Kidney glomerular epithelial cell (primary cell): ENCODE measurements around the gene PACS2.

Experiments used
- DNase-seq: peaks from one replicate; lab custom pipeline; 2025; lab: John Stamatoyannopoulos, UW

Gene PACS2

GRCh38 chr14:105369653-105370040, 55.1 kb downstream of the PACS2 start:
- no peak for DNase-seq

DNA sequence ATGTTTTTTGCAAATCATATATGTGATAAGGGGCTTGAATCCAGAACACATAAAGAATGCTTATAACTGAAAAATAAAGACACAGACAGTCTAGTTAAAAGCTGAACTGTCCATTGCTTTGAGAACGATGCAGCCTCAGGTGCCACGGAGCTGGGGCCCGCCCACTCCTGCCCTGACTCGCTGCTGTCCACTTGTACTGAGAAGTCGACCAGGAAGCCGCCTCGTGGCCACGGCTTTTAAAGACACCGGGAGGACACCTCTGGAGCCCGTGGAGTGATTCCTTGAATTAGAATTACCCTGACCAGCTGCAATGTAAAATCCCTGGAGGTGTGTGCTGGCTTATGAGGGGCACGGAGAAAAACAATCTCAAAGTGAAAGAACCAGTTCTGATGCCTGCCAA, 59.8 kb downstream of the PACS2 start:
- DNase-seq = no peak

- no peak for DNase-seq
Observed at GRCh38 chr14:105375635-105376057, 61.1 kb downstream of the PACS2 start.

GRCh38 chr14:105376521-105377440, 62.2 kb downstream of the PACS2 start:
- no peak for DNase-seq

GRCh38 chr14:105377555-105378182, 63.1 kb downstream of the PACS2 start:
- DNase-seq = no peak

GRCh38 chr14:105378199-105378598, 63.7 kb downstream of the PACS2 start:
- DNase-seq = no peak

DNA sequence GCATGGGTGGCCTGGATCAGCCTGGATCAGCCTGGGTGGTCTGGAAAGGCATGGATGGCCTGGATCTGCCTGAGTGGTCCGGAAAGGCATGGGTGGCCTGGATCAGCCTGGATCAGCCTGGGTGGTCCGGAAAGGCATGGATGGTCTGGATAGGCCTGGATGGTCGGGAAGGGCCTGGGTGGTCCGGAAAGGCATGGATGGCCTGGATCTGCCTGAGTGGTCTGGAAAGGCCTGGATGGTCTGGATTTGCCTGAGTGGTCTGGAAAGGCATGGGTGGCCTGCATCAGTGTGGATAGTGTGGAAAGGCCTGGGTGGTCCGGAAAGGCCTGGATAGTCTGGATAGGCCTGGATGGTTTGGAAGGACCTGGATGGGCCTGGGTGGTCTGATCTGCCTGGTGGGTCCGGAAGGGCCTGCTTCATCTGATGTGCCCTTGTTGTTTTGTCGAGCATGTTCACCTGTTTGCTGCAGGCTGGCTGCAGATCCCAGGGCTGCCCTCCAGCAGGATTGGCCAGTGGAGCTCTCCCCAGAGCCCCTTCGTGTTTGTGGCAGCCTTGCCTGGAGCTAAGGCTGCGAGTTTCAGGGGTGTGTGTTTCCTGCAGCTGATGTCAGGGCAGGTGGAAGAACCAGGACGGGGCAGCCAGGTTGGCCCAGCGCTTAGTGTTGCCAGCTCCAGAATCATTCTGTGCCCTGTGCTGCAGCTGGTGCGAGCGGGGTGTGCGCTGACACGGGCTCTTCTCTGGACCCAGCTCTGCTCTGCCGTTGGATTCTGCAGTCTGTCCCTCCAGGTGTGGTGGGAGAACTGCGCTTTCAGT, 64.5 kb downstream of the PACS2 start:
- DNase-seq = no peak

- DNase-seq = no peak
Observed at GRCh38 chr14:105379946-105380345, 65.4 kb downstream of the PACS2 start.

DNA sequence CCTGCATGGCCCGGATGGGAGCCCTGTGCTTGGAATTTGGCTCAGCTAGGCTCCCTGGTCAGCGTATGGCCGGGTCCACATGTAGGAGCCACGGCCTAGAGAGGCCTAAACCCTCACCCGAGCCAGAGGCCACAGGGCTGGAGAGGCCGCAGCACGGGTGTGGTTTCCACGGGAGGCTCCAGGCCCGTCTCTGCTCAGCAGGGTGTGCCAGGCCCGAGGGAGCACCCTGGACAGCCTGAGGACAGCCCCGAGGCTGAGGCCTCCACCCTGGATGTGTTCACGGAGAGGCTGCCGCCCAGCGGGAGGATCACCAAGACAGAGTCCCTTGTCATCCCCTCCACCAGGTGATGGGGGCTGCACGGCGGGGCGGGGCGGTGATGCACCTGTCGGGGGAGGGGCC, 66.2 kb downstream of the PACS2 start:
- no peak for DNase-seq

- no peak for DNase-seq
Observed at GRCh38 chr14:105381446-105382342, 67.1 kb downstream of the PACS2 start.

DNA sequence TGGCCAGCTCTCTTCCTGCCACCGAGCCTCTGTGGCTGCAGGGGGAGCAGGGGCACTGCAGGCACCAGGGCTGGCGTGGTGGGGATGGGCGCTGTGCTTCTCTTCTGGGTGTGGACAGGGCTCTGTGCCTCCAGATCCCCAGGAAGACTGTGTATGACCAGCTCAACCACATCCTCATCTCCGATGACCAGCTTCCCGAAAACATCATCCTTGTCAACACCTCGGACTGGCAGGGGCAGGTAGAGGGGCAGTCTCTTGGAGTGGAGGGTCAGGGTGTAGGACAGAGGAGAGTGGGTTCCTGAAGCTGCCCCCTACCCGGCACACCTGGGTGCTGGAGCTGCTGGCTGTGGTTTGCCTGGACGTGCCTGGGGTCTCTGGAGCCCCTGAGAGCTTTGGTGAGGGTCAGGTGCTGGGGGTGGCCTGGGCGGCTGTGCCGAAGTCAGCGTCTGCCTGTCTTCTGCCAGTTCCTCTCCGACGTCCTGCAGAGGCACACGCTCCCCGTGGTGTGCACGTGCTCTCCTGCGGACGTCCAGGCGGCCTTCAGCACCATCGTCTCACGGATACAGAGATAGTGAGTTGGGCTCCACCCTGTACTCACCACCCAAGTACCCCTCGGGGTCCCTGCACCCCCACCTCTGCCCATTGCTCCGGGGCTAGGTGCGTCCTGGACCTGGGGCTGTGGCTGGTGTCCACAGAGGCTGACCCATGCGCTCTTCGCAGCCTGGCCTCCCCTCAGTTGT, 68.0 kb downstream of the PACS2 start:
- no peak for DNase-seq

DNA sequence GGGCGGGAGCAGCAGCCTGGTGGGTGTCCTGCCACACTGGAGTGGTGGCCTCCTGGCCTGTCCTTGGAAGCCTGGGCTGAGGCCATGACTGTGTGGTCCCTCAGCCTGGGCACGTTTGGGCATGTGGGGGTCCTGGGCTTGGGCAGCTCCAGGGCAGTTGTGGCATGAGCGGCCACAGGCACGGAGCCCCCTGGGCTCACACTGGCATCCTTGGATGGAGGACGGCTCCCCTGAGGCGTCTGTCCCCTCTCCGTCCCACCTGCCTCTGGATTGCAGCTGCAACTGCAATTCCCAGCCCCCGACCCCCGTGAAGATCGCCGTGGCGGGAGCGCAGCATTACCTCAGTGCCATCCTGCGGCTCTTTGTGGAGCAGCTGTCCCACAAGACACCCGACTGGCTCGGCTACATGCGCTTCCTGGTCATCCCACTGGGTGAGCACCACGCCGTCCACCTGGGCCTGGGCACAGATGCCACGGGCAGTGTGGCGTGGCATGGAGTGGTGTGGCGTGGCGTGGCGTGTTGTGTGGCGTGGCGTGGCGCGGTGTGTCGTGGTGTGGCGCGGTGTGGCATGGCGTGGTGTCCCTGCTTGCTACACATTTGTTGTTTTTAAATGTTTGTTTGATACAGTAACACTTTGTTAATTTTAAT, 68.7 kb downstream of the PACS2 start:
- DNase-seq = no peak

GRCh38 chr14:105384041-105384557, 69.6 kb downstream of the PACS2 start:
- DNase-seq = no peak

GRCh38 chr14:105384605-105385321, 70.2 kb downstream of the PACS2 start:
- DNase-seq = no peak

- no peak for DNase-seq
Observed at GRCh38 chr14:105385322-105385637, 70.7 kb downstream of the PACS2 start.

DNA sequence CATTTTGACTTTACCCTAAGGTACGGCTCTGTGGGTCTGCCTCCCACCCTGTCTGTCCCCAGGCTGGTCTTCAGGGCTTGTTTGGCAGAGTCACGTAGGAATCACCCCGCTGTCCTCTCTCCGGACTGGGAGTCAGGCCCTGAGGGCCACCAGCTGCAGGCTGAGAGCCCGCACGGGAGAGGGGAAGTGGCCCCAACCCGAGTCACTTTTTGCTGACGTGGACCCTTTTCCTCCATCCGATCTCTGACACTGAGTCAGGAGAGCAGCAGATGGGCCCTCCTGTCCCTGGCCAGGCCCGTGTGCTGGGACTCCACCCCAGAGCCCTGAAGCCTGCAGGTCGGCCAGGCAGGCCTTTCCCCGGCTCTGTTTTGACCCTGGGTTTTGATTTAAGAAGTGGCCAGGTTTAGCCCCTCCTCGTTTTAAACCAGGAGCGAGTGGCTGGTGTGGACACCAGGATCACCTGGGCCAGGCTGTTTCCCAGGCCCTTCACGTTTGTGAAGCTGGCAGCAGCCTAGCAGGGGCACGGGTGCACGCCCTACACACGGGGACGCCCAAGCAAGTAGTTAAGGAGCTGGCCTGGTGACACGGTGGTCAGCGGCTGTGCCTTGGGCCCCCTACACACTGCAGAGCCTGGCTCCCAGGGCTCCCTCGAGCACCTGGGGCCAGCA, 71.3 kb downstream of the PACS2 start:
- DNase-seq = no peak

DNA sequence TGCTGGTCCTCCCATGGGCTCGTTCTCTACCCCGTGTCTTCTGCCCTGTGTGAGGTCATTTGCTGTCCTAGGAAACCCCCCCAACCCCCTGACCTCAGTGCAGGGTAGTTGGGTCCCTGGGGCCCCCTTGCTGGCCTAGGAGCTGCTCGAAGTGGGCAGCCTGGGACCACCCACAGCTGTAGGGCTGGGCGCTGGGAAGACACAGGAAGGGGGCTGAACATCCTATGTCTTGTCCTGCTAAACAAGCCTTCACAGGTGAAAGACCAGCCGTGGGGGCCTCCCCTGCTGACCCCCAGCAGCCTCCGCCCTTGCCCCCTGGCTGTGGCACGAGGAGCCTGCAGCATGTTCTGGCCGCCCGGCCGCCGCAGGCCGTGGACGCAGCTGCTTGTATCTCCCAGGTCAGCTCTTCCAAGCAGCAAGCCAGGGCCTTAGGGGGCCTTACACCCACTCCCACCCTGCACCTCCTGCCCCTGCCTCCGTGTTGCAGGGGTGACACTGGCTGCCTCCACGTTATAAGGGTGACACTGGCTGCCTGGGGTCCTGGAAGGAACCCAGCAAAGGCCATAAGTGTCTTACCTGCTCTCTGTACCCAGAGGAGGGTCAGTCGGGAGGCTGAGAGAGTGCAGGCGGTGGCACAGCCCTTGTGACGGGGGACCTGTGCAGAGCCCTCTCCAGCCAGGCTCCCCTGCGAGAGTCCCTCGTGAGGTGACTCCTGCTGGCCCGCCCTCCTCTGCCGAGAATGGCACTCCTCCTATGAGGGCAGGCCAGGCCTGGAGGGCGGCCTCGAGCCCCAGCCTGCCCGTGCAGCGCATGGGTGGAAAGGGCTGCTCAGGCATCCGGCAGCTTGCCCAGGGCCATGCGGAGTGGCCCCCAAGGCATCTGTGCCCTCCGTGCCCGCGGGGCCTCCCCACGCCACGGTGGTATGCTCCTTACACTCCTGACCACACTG, 72.3 kb downstream of the PACS2 start:
- no peak for DNase-seq

DNA sequence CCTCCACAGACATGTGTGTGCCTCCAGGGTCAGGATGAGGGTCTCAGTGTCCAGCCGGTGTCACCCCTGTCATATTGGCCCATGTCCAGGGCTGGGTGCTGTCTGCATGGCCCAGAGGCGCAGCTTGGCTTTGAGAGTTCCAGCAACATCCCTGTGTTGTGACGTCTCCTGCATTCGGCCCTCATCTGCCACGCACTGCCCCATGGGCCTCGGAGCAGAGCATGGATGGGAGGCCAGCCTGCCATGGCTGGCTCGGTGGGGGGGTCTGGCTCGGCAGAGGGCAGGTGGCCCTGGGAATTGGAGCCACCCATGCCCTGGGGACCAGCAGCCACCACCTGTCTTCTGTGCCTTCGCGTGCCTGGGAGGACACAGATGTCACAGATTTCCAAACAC, 73.0 kb downstream of the PACS2 start:
- no peak for DNase-seq
